Measurements from ENCODE around the gene OTUB2. TPM values are rescaled to one million over a fixed set of nuclear protein-coding genes. Genes with fewer than 3 reads are reported as not detected.

The OTUB2 gene
- total RNA-seq, 2 experiments from 2014 or later: not detected

DNA sequence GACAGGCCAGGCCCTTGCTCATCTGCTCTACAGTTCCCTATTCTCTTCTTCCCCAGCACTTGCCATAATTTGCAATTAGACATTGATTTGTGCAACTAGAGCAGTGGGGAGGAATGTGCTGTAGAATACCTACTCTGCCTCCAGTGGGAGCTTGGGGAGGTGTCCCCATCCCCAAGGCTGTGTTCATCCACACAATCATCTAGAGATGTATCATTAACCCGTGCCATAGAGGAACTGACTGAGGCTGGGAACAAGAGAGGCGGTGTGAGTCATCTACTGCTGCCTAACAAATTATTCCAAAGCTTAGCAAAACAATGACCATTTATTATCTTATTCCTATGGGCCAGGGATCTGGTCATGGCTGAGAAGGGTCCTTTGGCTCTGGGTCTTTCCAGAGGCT lies 5.1 kb upstream of the OTUB2 start:
- H3K27ac Mint-ChIP-seq: no peak overlapping the region
- Histone ChIP-seq H3K9me3 (ENCODE audit: control insufficient read depth in 1 of 2, insufficient read depth in 1 of 2, low read length in 2 of 2) (no peaks in the 10 kb centered on the region), H3K27me3 (ENCODE audit: control insufficient read depth in 1 of 2, insufficient read depth in 2 of 2, low read length in 2 of 2) (no peaks in the 10 kb centered on the region), H3K4me3 (ENCODE audit: low read length) (no peak overlapping the region), H3K27ac (ENCODE audit: low read depth in 1 of 2, low read length in 2 of 2) (no peak overlapping the region), H3K4me1 (ENCODE audit: insufficient read depth, low read length) (peaks cover 24% of the 10 kb centered on the region), H3K36me3 (ENCODE audit: insufficient read depth, low read length) (no peaks in the 10 kb centered on the region)
- no peaks in the 10 kb centered on the region for H3K27me3 Mint-ChIP-seq
- no peak overlapping the region for H3K4me3 Mint-ChIP-seq
- ChIA-PET POLR2A (no interaction called here), CTCF (no interaction called here)
- no peak for ATAC-seq (ENCODE audit: poor library complexity)
- intact Hi-C loops (cut with DNase I, micrococcal nuclease): no loop called here
- DNase-seq: no peak
- H3K36me3 Mint-ChIP-seq (ENCODE audit: low read depth): no peaks in the 10 kb centered on the region
- TF ChIP-seq CTCF (IDR thresholded peaks at IDR 0.05): no peak
- peaks cover 21% of the 10 kb centered on the region for H3K4me1 Mint-ChIP-seq (ENCODE audit: low read depth)
- H3K9me3 Mint-ChIP-seq: no peaks in the 10 kb centered on the region

- H3K27me3 Mint-ChIP-seq: no peaks in the 10 kb centered on the region
- peaks cover 25% of the 10 kb centered on the region for H3K4me1 Mint-ChIP-seq (ENCODE audit: low read depth)
- Histone ChIP-seq H3K36me3 (ENCODE audit: insufficient read depth, low read length) (no peaks in the 10 kb centered on the region), H3K9me3 (ENCODE audit: control insufficient read depth in 1 of 2, insufficient read depth in 1 of 2, low read length in 2 of 2) (no peaks in the 10 kb centered on the region), H3K27ac (ENCODE audit: low read depth in 1 of 2, low read length in 2 of 2) (peak overlapping the region in 1 of 2 donors; percentile 20), H3K27me3 (ENCODE audit: control insufficient read depth in 1 of 2, insufficient read depth in 2 of 2, low read length in 2 of 2) (no peaks in the 10 kb centered on the region), H3K4me3 (ENCODE audit: low read length) (no peak overlapping the region), H3K4me1 (ENCODE audit: insufficient read depth, low read length) (peaks cover 27% of the 10 kb centered on the region)
- TF ChIP-seq CTCF (IDR thresholded peaks at IDR 0.05): no peak
- ChIA-PET CTCF (no interaction called here), POLR2A (no interaction called here)
- no peaks in the 10 kb centered on the region for H3K36me3 Mint-ChIP-seq (ENCODE audit: low read depth)
- DNase-seq (no peak), ATAC-seq (ENCODE audit: poor library complexity) (no peak)
- H3K27ac Mint-ChIP-seq: no peak overlapping the region
- intact Hi-C loops (cut with DNase I, micrococcal nuclease): no loop called here
- no peak overlapping the region for H3K4me3 Mint-ChIP-seq
- no peaks in the 10 kb centered on the region for H3K9me3 Mint-ChIP-seq
Measured at GRCh38 chr14:94021416-94022157, 4.6 kb upstream of the OTUB2 start.

GRCh38 chr14:94022532-94023411 lies 3.4 kb upstream of the OTUB2 start:
- H3K27me3 Mint-ChIP-seq: no peaks in the 10 kb centered on the region
- Histone ChIP-seq H3K9me3 (ENCODE audit: control insufficient read depth in 1 of 2, insufficient read depth in 1 of 2, low read length in 2 of 2) (no peaks in the 10 kb centered on the region), H3K27me3 (ENCODE audit: control insufficient read depth in 1 of 2, insufficient read depth in 2 of 2, low read length in 2 of 2) (no peaks in the 10 kb centered on the region), H3K36me3 (ENCODE audit: insufficient read depth, low read length) (no peaks in the 10 kb centered on the region), H3K4me3 (ENCODE audit: low read length) (no peak overlapping the region), H3K27ac (ENCODE audit: low read depth in 1 of 2, low read length in 2 of 2) (no peak overlapping the region), H3K4me1 (ENCODE audit: insufficient read depth, low read length) (peaks cover 38% of the 10 kb centered on the region)
- no peaks in the 10 kb centered on the region for H3K9me3 Mint-ChIP-seq
- no peak for TF ChIP-seq CTCF (IDR thresholded peaks at IDR 0.05)
- POLR2A ChIA-PET: interaction anchor here (0.7 kb wide), 1 partner anchor 63 kb away, joined by 3 read pairs; no protein-coding TSS in a partner anchor
- H3K4me3 Mint-ChIP-seq: no peak overlapping the region
- DNase-seq (no peak), ATAC-seq (ENCODE audit: poor library complexity) (no peak)
- no peak overlapping the region for H3K27ac Mint-ChIP-seq
- intact Hi-C loops (cut with DNase I, micrococcal nuclease): no loop called here
- no peaks in the 10 kb centered on the region for H3K36me3 Mint-ChIP-seq (ENCODE audit: low read depth)
- H3K4me1 Mint-ChIP-seq (ENCODE audit: low read depth): peaks cover 25% of the 10 kb centered on the region
- CTCF ChIA-PET: no interaction called here
